ACC112 (cell line): Measurements from ENCODE around the gene PEX14.
"Not testable (repeated sequence)": the region's sequence is repeated elsewhere in the genome, so short reads cannot be mapped to it uniquely, and the experiment has no call there.

Experiments used
- H2AFZ ChIP-seq: fragments of 200-600 bp; sonication (generic); one replicate; pipeline ENCODE4 v1.6.0; 2017; ENCODE audit warnings: antibody characterized with exemption, low read length; ENCODE audit not compliant: unreplicated experiment
- H3K27ac ChIP-seq: fragments of 200-600 bp; sonication (generic); 2 replicates; pipeline ENCODE4 v1.5.1; 2014; ENCODE audit warnings: low read depth, mild to moderate bottlenecking, antibody characterized with exemption, low read length, moderate library complexity
- H3K27me3 ChIP-seq: fragments of 200-600 bp; sonication (generic); 2 replicates; pipeline ENCODE4 v1.6.1; 2014; ENCODE audit warnings: mild to moderate bottlenecking, antibody characterized with exemption, low read length, moderate library complexity, mixed read lengths; ENCODE audit not compliant: insufficient read depth
- H3K36me3 ChIP-seq: fragments of 200-600 bp; sonication (generic); 2 replicates; pipeline ENCODE4 v1.6.1; 2016; ENCODE audit warnings: mild to moderate bottlenecking, antibody characterized with exemption, low read length, moderate library complexity, mixed read lengths; ENCODE audit not compliant: insufficient read depth
- H3K4me1 ChIP-seq: fragments of 200-600 bp; sonication (generic); one replicate; pipeline ENCODE4 v1.6.1; 2016; ENCODE audit warnings: low read length, mixed read lengths; ENCODE audit not compliant: insufficient read depth, unreplicated experiment, control insufficient read depth
- H3K4me3 ChIP-seq: fragments of 200-600 bp; sonication (generic); 2 replicates; pipeline ENCODE4 v1.5.1; 2014; ENCODE audit warnings: mild to moderate bottlenecking, low read depth, low read length
- H3K79me2 ChIP-seq: fragments of 200-600 bp; sonication (generic); one replicate; pipeline ENCODE4 v1.6.0; 2016; ENCODE audit warnings: low read length; ENCODE audit not compliant: control insufficient read depth, unreplicated experiment, insufficient read depth

PEX14 gene

GRCh38 chr1:10451287-10451686, 23.5 kb upstream of the PEX14 start:
- Histone ChIP-seq H3K4me1 (peaks cover 9% of the 10 kb centered on the region), H3K27ac (no peak overlapping the region), H2AFZ (no peak overlapping the region), H3K36me3 (no peaks in the 10 kb centered on the region), H3K27me3 (no peaks in the 10 kb centered on the region), H3K4me3 (peak overlapping the region; percentile 61), H3K79me2 (no peaks in the 10 kb centered on the region)

GRCh38 chr1:10456048-10456447, 18.7 kb upstream of the PEX14 start:
- Histone ChIP-seq H3K4me3 (no peak overlapping the region), H3K79me2 (no peaks in the 10 kb centered on the region), H3K27ac (no peak overlapping the region), H2AFZ (no peak overlapping the region), H3K27me3 (no peaks in the 10 kb centered on the region), H3K4me1 (peaks cover 19% of the 10 kb centered on the region), H3K36me3 (no peaks in the 10 kb centered on the region)

DNA sequence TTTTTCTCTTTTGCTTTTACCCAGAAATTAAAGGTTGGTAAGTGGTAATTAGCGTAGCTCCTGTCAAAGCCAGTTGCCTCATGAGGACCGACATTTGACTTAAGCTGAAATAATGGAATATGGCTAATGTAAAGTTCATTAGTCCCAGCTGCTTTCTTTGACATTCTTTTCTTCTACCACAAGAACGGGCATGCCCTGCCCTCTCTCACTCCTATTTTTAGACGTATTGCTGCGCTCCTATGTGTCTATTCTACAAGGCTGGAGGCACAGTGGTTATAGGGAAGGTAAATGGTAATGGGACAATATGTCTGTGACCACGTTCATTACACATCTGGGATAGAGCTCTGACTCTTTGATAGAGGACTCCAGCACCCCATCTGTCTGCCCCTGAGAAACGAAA, 18.1 kb upstream of the PEX14 start:
- no peaks in the 10 kb centered on the region for H3K27me3 ChIP-seq
- no peak overlapping the region for H3K4me3 ChIP-seq
- H3K4me1 ChIP-seq: peaks cover 14% of the 10 kb centered on the region
- no peak overlapping the region for H3K27ac ChIP-seq
- no peak overlapping the region for H2AFZ ChIP-seq
- no peaks in the 10 kb centered on the region for H3K79me2 ChIP-seq
- no peaks in the 10 kb centered on the region; the same call in 1 of the 2 replicates for H3K36me3 ChIP-seq

DNA sequence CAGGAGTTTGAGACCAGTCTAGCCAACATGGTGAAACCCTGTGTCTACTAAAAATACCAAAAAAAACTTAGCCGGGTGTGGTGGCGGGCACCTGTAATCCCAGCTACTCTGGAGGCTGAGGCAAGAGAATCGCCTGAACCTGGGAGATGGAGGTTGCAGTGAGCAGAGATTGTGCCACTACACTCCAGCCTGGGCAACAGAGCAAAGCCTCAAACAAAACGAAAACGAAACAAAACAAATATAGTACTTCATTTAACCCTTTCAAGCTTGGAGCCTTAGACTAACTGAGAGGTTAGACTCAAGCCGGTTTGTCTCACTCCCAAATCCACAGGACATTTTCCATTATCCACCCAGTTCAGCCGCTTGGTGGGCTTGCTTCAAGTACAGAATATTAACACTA, 17.3 kb upstream of the PEX14 start:
- H3K27me3 ChIP-seq, H2AFZ ChIP-seq, H3K79me2 ChIP-seq, H3K4me3 ChIP-seq, H3K36me3 ChIP-seq, H3K27ac ChIP-seq: not testable (repeated sequence)
- H3K4me1 ChIP-seq: peaks cover 10% of the 10 kb centered on the region

GRCh38 chr1:10457875-10458274, 16.9 kb upstream of the PEX14 start:
- peaks cover 10% of the 10 kb centered on the region for H3K4me1 ChIP-seq

DNA sequence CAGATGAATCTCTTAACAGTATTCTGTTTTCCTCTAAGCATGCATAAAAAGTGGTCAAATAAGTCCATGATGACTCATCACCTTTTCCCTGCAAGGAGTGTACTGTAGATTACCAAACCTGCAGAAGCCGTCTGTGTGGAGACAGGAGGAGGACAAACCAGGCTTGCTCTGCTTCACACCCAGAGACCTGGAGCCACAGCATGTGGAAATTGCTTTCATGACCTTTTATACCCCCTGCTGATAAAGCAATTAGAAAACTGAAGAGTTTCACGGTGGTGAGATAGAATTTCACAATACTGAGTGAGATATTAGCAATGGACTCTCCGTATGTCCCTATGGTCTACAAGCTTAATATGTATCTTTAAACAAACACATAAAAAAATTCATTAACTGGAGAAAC, 15.6 kb upstream of the PEX14 start:
- Histone ChIP-seq H3K4me3 (no peak overlapping the region), H3K4me1 (peaks cover 10% of the 10 kb centered on the region), H2AFZ (no peak overlapping the region), H3K36me3 (peaks cover 8% of the 10 kb centered on the region), H3K27ac (0 out of 2 replicates have a peak overlapping the region, but pooled peaks have one; percentile 11), H3K27me3 (no peaks in the 10 kb centered on the region), H3K79me2 (no peaks in the 10 kb centered on the region)

More at GRCh38 chr1:10457875-10458274, 16.9 kb upstream of the PEX14 start:
- H2AFZ ChIP-seq: no peak overlapping the region
- peaks cover 3% of the 10 kb centered on the region; the same call in 1 of the 2 replicates for H3K36me3 ChIP-seq
- H3K79me2 ChIP-seq: no peaks in the 10 kb centered on the region
- H3K27ac ChIP-seq: no peak overlapping the region
- no peaks in the 10 kb centered on the region for H3K27me3 ChIP-seq
- no peak overlapping the region for H3K4me3 ChIP-seq

- no peak overlapping the region for H3K4me3 ChIP-seq
- peaks cover 20% of the 10 kb centered on the region for H3K79me2 ChIP-seq
- no peak overlapping the region for H3K27ac ChIP-seq
- H3K27me3 ChIP-seq: no peaks in the 10 kb centered on the region
- H3K36me3 ChIP-seq: peaks cover 12% of the 10 kb centered on the region
- H3K4me1 ChIP-seq: peaks cover 5% of the 10 kb centered on the region
- no peak overlapping the region for H2AFZ ChIP-seq
Observed at GRCh38 chr1:10467078-10467477, 7.7 kb upstream of the PEX14 start.

- H3K27ac ChIP-seq: no peak overlapping the region
- H3K4me1 ChIP-seq: peaks cover 5% of the 10 kb centered on the region
- peaks cover 4% of the 10 kb centered on the region for H3K36me3 ChIP-seq
- H3K79me2 ChIP-seq: peaks cover 23% of the 10 kb centered on the region
- H2AFZ ChIP-seq: no peak overlapping the region
- H3K4me3 ChIP-seq: no peak overlapping the region
- H3K27me3 ChIP-seq: no peaks in the 10 kb centered on the region
Observed at GRCh38 chr1:10470043-10470442, 4.7 kb upstream of the PEX14 start.

DNA sequence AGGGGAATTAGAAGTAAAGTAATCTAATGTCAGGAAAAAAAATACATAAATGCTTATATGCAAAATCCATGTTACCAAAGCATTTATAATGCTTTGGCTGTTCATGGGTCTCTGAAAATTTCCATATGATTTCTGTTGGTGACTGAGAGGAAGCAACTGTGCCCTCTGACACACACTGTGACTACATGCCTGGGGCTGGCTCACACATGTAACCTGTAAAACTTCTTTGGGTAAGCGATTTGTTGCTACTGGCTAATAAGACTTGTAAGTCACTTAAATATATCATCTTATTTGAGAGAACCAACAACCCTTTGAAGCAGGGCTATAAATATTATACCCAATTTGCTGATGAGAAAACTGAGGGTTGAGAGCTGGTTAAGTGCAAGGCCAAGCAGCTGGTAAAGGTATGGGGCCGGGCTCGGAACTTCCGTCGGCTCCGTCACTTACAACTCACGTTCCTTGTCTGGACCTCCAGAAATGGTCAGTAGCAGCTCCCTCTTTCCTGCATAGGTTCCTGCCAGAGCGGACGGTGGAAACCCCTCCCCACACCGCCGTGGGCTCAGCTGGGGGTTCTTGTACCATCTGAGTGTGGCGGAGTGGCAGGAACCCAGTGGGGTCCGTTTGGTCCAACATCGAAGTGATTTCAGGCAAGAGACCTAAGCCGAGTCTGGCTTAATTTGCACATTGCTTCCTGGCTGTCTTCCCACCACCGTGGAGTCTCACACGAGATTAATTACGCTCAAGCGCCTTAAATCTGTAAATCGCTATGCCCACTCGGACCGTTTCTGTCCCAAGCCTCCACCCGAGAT, 3.1 kb upstream of the PEX14 start:
- Histone ChIP-seq H3K4me3 (peak overlapping the region; percentile 94), H3K4me1 (peaks cover 11% of the 10 kb centered on the region), H3K79me2 (peaks cover 39% of the 10 kb centered on the region), H3K27ac (peak overlapping the region; percentile 3; the same call in 1 of the 2 replicates), H2AFZ (peak overlapping the region; percentile 90), H3K27me3 (no peaks in the 10 kb centered on the region), H3K36me3 (peaks cover 4% of the 10 kb centered on the region; the same call in 1 of the 2 replicates)

- peak within 1 kb of the TSS; percentile 21; the same call in 1 of the 2 replicates for H3K27ac ChIP-seq
- H3K27me3 ChIP-seq: no peaks in the 10 kb centered on the region
- H3K79me2 ChIP-seq: peaks cover 45% of the 10 kb centered on the region
- peak within 1 kb of the TSS; percentile 94 for H3K4me3 ChIP-seq
- peaks cover 4% of the 10 kb centered on the region; the same call in 1 of the 2 replicates for H3K36me3 ChIP-seq
- H2AFZ ChIP-seq: peak within 1 kb of the TSS; percentile 90
- H3K4me1 ChIP-seq: peaks cover 11% of the 10 kb centered on the region
Observed at GRCh38 chr1:10472220-10473144, 2.3 kb upstream of the PEX14 start, which contains the start of gene DFFA. Gene DFFA, minus strand, starts transcription at chr1:10472529. Its CDS starts 71 bp downstream, at chr1:10472458.
